ENCODE data around the gene RELN. TPM values are rescaled to one million over a fixed set of nuclear protein-coding genes. Genes with fewer than 3 reads are reported as not detected.

The RELN gene
- total and polyA plus RNA-seq, 8 donors = 3.6 to 20.1 (median 15.3) TPM

DNA sequence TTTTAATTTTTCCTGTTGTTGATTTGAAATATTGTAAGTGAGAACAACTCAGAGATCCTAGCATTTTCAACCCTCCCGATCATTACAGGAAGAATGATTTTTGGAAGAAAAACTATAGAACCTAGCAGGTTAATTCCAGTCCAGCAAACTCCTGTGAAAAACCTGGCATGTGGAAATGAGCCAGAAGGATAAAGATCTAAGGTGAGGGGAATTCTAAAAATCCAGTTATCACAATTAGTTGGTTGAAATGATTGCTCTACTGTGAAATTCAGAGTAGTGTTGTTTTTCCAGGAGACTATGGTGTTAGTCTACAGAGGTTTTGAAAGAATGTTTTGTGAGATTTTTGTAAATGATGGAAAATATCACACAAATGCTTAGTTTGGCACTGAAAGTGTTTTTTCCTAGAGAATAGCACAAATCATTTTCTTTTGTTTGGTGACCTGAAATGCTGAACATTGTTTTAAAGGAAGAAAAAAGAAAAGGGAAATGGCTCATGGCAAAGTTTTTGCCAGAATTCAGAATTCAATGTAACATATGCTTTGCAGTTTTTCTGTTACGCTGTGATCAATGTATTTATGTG is 391.0 kb downstream of the RELN start:
- intact Hi-C loops (cut with DNase I) = no loop called here
- ATAC-seq (no peak), DNase-seq (no peak)

DNA sequence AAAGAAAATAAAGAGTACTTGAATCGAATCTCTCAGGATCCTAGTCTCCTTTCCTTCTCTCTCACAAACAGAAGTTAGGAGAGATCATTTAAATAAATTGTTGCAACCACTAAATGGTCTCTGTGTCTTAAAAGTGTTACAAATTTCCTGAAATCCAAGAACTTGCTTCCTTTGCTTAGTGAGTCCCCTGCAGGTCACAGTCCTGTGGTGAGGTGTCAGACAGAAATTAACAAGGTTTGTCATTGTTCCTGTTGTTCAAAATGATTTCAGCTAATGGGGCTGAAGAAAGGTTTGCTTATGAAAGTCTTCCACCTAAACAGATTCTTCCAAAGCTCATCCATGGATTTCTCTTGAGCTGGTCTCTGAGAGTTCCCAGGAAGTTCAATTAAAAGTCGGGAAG is 391.9 kb downstream of the RELN start:
- intact Hi-C loops (cut with DNase I) = no loop called here
- no peak overlapping the region for H3K27ac ChIP-seq
- DNase-seq = no peak
- no peak for ATAC-seq
- H3K4me1 ChIP-seq = no peaks in the 10 kb centered on the region
- H3K27me3 ChIP-seq = peaks cover 0 to 6% of the 10 kb centered on the region in 2 donors
- H3K36me3 ChIP-seq = no peaks in the 10 kb centered on the region
- TF ChIP-seq, protein P1, sequence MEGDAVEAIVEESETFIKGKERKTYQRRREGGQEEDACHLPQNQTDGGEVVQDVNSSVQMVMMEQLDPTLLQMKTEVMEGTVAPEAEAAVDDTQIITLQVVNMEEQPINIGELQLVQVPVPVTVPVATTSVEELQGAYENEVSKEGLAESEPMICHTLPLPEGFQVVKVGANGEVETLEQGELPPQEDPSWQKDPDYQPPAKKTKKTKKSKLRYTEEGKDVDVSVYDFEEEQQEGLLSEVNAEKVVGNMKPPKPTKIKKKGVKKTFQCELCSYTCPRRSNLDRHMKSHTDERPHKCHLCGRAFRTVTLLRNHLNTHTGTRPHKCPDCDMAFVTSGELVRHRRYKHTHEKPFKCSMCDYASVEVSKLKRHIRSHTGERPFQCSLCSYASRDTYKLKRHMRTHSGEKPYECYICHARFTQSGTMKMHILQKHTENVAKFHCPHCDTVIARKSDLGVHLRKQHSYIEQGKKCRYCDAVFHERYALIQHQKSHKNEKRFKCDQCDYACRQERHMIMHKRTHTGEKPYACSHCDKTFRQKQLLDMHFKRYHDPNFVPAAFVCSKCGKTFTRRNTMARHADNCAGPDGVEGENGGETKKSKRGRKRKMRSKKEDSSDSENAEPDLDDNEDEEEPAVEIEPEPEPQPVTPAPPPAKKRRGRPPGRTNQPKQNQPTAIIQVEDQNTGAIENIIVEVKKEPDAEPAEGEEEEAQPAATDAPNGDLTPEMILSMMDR (IDR thresholded peaks at IDR 0.05) = no peak
- H3K4me3 ChIP-seq = no peak overlapping the region
- no peaks in the 10 kb centered on the region for H3K9me3 ChIP-seq

More for the DNA sequence above, 391.0 kb downstream of the RELN start:
- TF ChIP-seq, protein P1 (IDR thresholded peaks at IDR 0.05) = no peak
- Histone ChIP-seq H3K27ac (no peak overlapping the region), H3K27me3 (peaks cover 0 to 6% of the 10 kb centered on the region in 2 donors), H3K4me1 (no peaks in the 10 kb centered on the region), H3K4me3 (no peak overlapping the region), H3K9me3 (no peaks in the 10 kb centered on the region), H3K36me3 (no peaks in the 10 kb centered on the region)

DNA sequence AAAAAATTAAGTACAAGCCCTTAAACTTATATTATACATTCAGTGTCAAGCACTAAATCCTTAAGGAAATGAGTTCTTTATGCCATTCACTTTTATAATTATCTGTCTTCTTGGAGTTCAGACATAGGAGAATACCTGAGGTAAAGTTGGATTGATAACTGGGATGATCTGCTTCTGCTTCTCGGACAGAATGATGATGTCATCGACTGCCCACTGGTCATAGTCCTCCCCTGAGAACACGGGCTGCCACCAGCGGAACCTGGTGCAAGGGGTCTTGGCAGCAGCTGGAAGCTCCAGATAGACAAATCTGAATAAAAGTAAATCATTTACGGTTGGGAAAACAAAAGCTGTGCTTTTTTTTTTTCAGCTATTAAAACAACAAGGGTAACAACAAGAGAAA is 395.3 kb downstream of the RELN start:
- no peaks in the 10 kb centered on the region for H3K4me1 ChIP-seq
- peaks cover 0 to 6% of the 10 kb centered on the region in 2 donors for H3K27me3 ChIP-seq
- no peaks in the 10 kb centered on the region for H3K36me3 ChIP-seq
- H3K4me3 ChIP-seq = no peak overlapping the region
- DNase-seq (no peak), ATAC-seq (no peak)
- TF ChIP-seq, protein P1 (IDR thresholded peaks at IDR 0.05) = no peak
- no peaks in the 10 kb centered on the region for H3K9me3 ChIP-seq
- intact Hi-C loops (cut with DNase I) = no loop called here
- H3K27ac ChIP-seq = no peak overlapping the region

DNA sequence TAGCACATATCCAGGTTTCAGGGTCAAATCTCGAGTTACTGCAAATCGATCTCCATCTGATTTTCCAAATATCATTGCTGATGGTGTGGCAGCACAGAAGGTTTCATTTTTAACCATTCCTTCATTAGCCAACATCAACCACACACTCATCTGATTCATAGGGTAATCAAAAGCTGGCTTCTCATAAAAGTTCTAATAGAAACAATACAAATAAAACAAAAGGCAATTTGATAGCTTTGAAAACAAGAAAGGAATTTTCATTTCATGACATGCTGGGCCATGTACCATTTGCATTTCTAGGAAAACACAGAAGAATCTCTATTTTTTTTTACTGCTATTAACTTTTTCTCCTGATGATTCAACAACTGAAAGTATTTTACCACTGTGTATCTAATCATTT is 395.8 kb downstream of the RELN start:
- H3K27ac ChIP-seq = no peak overlapping the region
- peaks cover 0 to 6% of the 10 kb centered on the region in 2 donors for H3K27me3 ChIP-seq
- H3K4me1 ChIP-seq = no peaks in the 10 kb centered on the region
- H3K4me3 ChIP-seq = no peak overlapping the region
- no peaks in the 10 kb centered on the region for H3K36me3 ChIP-seq
- ATAC-seq (no peak), DNase-seq (no peak)
- TF ChIP-seq, protein P1 (IDR thresholded peaks at IDR 0.05) = no peak
- intact Hi-C loops (cut with DNase I) = no loop called here
- H3K9me3 ChIP-seq = no peaks in the 10 kb centered on the region

DNA sequence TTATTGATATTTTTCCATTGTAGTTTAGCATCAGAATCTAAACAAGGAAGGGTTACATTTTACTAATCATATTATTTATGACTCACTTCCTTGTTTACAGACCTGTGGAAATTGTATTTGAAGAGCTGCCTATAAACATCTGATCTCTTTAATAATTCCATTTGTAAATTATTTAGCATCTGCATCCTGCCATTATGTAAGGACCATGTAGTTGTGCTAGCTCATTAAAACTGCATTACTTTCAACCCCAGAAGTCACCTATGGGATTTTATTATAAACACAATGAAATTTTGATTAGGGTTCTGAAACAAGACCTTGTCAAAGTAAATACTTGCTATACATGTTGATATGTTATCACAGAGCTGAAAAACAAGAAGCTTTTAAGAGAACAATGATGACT is 396.6 kb downstream of the RELN start:
- intact Hi-C loops (cut with DNase I) = no loop called here

More for the DNA sequence above, 396.6 kb downstream of the RELN start:
- Histone ChIP-seq H3K36me3 (no peaks in the 10 kb centered on the region), H3K27me3 (peaks cover 0 to 6% of the 10 kb centered on the region in 2 donors), H3K4me3 (no peak overlapping the region), H3K27ac (no peak overlapping the region), H3K9me3 (no peaks in the 10 kb centered on the region), H3K4me1 (no peaks in the 10 kb centered on the region)
- TF ChIP-seq, protein P1 (IDR thresholded peaks at IDR 0.05) = no peak
- DNase-seq (no peak), ATAC-seq (no peak)

Data from left lung (tissue), 10 donors.